Mucosa of descending colon (tissue), 3 donors: ENCODE data around the gene HCFC1. TPM values are rescaled to one million over a fixed set of nuclear protein-coding genes. Genes with fewer than 3 reads are reported as not detected.

Experiments
- ATAC-seq: fragments of 200-7000 bp; cut with Tn5 transposase; one replicate; pipeline ENCODE4 v1.9.1; 2020; ENCODE audit warnings: mild to moderate bottlenecking, moderate library complexity
- DNase-seq, 3 donors: peaks; one replicate each; pipeline ENCODE4 v3.0.0-alpha.2; 2020
- H3K36me3 ChIP-seq: fragments of 200-600 bp; one replicate; pipeline ENCODE4 v1.8.0; 2021; ENCODE audit warnings: low read depth, mild to moderate bottlenecking
- H3K4me1 ChIP-seq: fragments of 200-600 bp; one replicate; pipeline ENCODE4 v1.8.0; 2021; ENCODE audit warnings: low read depth, mild to moderate bottlenecking
- H3K4me3 ChIP-seq: fragments of 200-600 bp; one replicate; pipeline ENCODE4 v1.8.0; 2021; ENCODE audit warnings: mild to moderate bottlenecking
- H3K9me3 ChIP-seq: fragments of 200-600 bp; one replicate; pipeline ENCODE4 v1.8.0; 2021; ENCODE audit warnings: mild to moderate bottlenecking
- intact Hi-C, 2 donors: fragments of 100-400 bp; cut with DNase I in 1 of 2; cut with micrococcal nuclease in 1 of 2; formaldehyde crosslinking; loops; one replicate each; pipeline versions ENCODE4 v1.11.0 to v1.11.1; 2022; cut with DNase I, micrococcal nuclease
- total RNA-seq, 3 donors: library from RNA; stranded (reverse); fragmentation: NEBNext Ultra II Directional in 2 of 3; extraction: Animal tissue kit (Norgen Biotek cat#: 25700) in 2 of 3; gene quantifications; one replicate each; pipeline versions ENCODE4 v1.2.1 to v1.2.4, GENCODE V29; 2021 to 2023
- TF ChIP-seq, protein P1 (sequence below): fragments of 200-600 bp; IDR thresholded peaks from one replicate; pipeline ENCODE4 v1.8.0; 2022; ENCODE audit warnings: antibody characterized with exemption, mild to moderate bottlenecking
- donor health status: DM: no; HTN: no; CAD: no; lungs with moderate emphysema.
- donor health status: DM: no; HTN: no; CAD: no.
- donor health status: DM: no; HTN: yes; CAD: no.

Gene HCFC1
- total RNA-seq, 3 donors from 2014 or later = 36.3 to 56.5 (median 48.2) TPM

DNA sequence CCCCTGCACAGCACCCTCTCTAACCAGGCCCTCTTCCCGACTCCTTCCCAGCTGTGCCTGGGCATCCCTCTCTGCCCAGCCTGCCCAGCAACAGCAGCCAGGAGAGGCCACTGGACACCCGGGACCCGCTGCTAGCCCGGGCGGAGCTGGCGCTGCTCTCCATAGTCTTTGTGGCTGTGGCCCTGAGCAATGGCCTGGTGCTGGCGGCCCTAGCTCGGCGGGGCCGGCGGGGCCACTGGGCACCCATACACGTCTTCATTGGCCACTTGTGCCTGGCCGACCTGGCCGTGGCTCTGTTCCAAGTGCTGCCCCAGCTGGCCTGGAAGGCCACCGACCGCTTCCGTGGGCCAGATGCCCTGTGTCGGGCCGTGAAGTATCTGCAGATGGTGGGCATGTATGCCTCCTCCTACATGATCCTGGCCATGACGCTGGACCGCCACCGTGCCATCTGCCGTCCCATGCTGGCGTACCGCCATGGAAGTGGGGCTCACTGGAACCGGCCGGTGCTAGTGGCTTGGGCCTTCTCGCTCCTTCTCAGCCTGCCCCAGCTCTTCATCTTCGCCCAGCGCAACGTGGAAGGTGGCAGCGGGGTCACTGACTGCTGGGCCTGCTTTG lies 66.0 kb downstream of the HCFC1 start:
- TF ChIP-seq, protein P1, sequence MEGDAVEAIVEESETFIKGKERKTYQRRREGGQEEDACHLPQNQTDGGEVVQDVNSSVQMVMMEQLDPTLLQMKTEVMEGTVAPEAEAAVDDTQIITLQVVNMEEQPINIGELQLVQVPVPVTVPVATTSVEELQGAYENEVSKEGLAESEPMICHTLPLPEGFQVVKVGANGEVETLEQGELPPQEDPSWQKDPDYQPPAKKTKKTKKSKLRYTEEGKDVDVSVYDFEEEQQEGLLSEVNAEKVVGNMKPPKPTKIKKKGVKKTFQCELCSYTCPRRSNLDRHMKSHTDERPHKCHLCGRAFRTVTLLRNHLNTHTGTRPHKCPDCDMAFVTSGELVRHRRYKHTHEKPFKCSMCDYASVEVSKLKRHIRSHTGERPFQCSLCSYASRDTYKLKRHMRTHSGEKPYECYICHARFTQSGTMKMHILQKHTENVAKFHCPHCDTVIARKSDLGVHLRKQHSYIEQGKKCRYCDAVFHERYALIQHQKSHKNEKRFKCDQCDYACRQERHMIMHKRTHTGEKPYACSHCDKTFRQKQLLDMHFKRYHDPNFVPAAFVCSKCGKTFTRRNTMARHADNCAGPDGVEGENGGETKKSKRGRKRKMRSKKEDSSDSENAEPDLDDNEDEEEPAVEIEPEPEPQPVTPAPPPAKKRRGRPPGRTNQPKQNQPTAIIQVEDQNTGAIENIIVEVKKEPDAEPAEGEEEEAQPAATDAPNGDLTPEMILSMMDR = no peak
- ATAC-seq (no peak), DNase-seq (no peak)
- Histone ChIP-seq H3K36me3 (no peaks in the 10 kb centered on the region), H3K4me3 (no peak overlapping the region), H3K4me1 (no peaks in the 10 kb centered on the region), H3K9me3 (no peaks in the 10 kb centered on the region)
- intact Hi-C loops = no loop called here

DNA sequence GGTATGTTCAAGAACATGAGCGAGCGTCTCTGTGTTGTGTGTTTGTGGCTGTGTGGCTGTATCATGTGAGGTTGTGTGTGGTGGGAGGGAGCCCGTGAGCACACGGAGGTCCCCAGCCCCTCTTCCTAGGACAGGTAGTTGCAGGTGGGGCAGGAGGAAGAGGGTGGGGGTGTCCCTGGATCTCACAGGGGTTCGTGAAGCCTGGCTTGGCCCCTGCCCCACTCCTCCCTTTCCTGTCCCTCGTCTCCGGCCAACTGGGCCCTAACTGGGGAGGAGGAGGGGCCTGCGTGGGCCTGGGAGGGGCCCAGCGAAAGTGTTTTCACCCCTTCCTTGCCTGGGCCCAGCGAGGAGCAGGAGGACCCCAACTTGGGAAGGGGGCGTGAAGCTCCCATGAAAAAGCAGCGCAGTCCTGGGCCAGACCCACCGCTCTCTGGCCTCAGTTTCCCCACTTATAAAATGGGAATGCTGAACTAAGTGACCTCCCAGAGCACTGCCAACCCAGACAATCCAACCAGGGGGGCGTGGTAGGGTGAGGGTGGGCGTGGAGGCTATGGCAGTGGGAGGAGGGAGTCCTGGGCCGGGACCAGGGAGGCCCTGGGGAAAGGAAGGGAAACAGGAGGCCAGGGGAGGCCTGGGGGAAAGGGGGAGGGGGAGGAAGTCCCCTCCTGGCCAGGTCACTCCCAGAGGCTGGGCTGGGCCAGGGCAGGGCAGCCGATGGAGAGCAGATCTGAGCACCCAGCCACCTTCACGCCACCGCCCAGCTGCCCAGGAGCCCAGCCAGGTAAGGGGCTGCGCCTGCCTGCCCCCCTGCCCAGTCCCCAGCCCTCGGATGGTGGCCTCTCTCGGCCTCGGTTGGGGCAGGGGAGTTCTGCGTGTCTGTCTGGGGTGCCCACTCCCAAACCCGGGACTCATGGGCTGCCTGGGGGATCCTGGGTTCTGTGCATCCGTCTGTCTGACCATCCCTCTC lies 67.3 kb downstream of the HCFC1 start, which contains the start of gene AVPR2:
Gene AVPR2 (plus strand): TSS at position 683 of the 967 bp plus-strand sequence. CDS start 473 bp downstream, outside the sequence.
- Histone ChIP-seq H3K9me3 (no peaks in the 10 kb centered on the region), H3K36me3 (no peaks in the 10 kb centered on the region), H3K4me3 (no peak within 1 kb of the TSS), H3K4me1 (no peaks in the 10 kb centered on the region)
- intact Hi-C loops = no loop called here
- TF ChIP-seq, protein P1 = no peak
- ATAC-seq (peak; percentile 5), DNase-seq (peak in 1 of 3 donors; percentile 46)

DNA sequence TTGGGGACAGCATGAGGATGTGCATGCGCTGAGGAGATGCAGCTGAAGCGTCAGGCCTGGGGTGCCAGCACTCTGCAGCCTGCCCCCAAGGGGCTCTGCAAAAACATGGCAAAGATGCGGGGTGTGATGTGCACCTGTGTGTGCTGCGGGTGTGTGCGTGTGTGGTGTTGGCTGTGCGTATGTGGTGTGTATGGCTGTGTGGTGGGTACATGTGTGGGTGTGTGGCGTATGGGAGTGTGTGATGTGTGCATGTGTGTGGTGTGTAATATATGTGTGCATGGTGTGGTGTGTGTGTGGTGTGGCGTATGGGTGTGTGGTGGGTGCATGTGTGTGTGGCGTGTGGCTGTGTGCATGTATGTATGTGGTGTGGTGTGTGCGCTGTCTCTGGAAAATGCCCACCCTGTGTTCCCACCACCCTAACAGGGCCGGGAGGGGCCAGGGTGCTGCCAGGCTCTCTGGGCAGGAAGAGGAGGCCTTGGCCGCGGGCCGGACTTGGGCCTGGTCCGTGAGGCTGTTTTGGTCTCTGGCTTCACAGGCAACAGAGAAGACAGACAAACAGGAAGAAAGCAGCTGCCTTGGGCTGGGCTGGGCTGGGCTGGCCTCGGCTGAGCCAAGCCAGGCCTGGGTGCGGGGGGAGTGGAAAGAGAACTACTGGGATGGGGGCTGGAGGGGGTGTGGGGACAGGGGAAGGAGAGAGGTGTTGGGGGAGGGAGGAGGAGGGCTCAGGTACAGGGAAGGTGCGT lies 68.2 kb downstream of the HCFC1 start:
- peak; percentile 32 for ATAC-seq
- H3K4me3 ChIP-seq = no peak overlapping the region
- no peaks in the 10 kb centered on the region for H3K9me3 ChIP-seq
- no peak for DNase-seq
- TF ChIP-seq, protein P1 = no peak
- H3K36me3 ChIP-seq = no peaks in the 10 kb centered on the region
- H3K4me1 ChIP-seq = no peaks in the 10 kb centered on the region
- intact Hi-C loops = no loop called here

DNA sequence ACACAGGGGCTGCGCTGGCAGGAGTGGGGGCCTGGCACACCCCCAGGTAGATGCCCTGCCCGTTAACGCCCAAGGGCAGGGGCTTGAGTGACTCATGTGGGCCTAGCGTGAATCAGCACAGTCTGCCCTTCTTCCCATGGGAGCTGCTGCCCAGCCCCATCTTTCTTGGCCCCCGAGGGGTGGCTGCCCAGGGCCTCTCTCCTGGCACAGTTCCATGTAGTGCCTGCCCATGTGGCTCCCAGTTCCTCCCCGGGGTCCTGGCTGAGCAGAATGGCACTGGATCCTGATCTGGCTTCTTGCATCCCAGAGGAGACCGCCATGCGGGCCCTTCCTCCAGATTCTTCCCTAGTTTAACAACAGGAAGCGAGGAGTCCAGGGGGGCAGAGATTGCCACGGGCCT lies 69.2 kb downstream of the HCFC1 start:
- DNase-seq (no peak), ATAC-seq (no peak)
- no peak overlapping the region for H3K4me3 ChIP-seq
- H3K36me3 ChIP-seq = no peaks in the 10 kb centered on the region
- TF ChIP-seq, protein P1 = no peak
- H3K9me3 ChIP-seq = no peaks in the 10 kb centered on the region
- intact Hi-C loops = no loop called here
- H3K4me1 ChIP-seq = no peaks in the 10 kb centered on the region

DNA sequence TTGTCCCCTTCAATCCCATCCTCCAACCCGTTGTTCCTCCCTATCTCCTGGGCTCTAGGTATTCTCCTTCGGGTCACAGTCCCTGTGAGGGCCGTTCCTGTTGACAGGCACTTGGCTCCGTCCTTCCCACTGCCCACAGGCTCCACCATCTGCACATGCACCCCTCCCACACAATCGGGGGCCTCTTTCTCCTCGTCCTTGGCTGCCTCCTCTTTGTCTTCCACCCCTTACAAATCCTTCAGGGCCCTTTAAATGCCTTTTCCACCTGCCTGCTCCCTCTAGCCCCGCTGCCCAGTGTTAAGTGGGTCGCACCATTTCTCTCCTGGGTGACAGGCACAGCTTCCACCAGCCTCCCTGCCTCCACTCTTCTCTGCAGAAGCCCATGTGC lies 69.9 kb downstream of the HCFC1 start:
- intact Hi-C loops = no loop called here
- ATAC-seq (no peak), DNase-seq (no peak)
- Histone ChIP-seq H3K4me3 (no peak overlapping the region), H3K9me3 (no peaks in the 10 kb centered on the region), H3K36me3 (no peaks in the 10 kb centered on the region), H3K4me1 (no peaks in the 10 kb centered on the region)
- TF ChIP-seq, protein P1 = no peak
